ENCODE measurements around the gene MYH14. TPM values are rescaled to one million over a fixed set of nuclear protein-coding genes. Genes with fewer than 3 reads are reported as not detected.

Gene MYH14
- total and polyA plus RNA-seq, 2 of the 8 experiments (the other 6 are each of a cell fraction or from before 2014, with no cell fraction given) = 17.3 to 28.6 TPM

DNA sequence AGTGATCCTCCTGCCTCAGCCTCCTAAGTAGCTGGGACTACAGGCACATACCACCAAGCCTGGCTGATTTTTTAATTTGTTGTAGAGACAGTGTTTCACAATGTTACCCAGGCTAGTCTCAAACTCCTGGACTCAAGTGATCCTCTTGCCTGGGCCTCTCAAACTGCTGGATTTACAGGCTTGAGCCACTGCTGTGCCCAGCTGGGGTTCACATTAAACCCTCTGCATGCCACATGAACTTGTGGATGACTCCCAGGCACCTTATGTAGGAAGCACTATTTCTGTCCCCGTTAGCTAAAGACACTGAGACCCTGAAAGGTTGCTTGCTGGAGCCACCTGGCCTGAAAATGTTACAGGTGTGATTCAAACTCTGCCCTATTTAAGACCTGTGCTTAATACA, 10.5 kb downstream of the MYH14 start:
- no peak overlapping the region for H3K9ac ChIP-seq (replicated peaks in 1 of 4; ENCODE audit: extremely low read depth in 1 of 4, low read depth in 3 of 4, low read length in 3 of 4)
- H4K5ac ChIP-seq (ENCODE audit: insufficient read length, low read depth, low read length) = no peak overlapping the region
- no peak overlapping the region for H3K4ac ChIP-seq (replicated peaks; ENCODE audit: insufficient read length, low read depth, low read length)
- CTCF ChIA-PET (ENCODE audit: partially characterized antibody) = interaction anchor here (3.4 to 4.4 kb wide), 2 partner anchors 16 to 24 kb away, joined by 12 to 20 read pairs; no protein-coding TSS in a partner anchor
- no peak overlapping the region for H2AK5ac ChIP-seq (ENCODE audit: low read depth, low read length)
- H3K14ac ChIP-seq (ENCODE audit: insufficient read length) = no peak overlapping the region
- 81% methylated on average over 1 of the region's 1 CpG; no CpG with 5 or more reads in 1 of the 2 experiments for WGBS, 2 experiments (ENCODE audit: extremely low coverage in 1 of 2, insufficient coverage in 1 of 2, insufficient read length in 1 of 2, insufficient replicate concordance in 2 of 2, low coverage in 1 of 2, low lambda C conversion rate in 2 of 2, missing lambda C conversion rate in 1 of 2)
- H4K91ac ChIP-seq (replicated peaks; ENCODE audit: insufficient read length, low read length) = no peak overlapping the region
- POLR2A ChIA-PET (ENCODE audit: partially characterized antibody) = interaction anchor here (1.0 kb wide), 1 partner anchor 11 kb away, joined by 4 read pairs; the partner anchor contains the start of gene MYH14
- DNase-seq (ENCODE audit: low read depth in 1 of 2, low spot score in 2 of 2) (no peak), FAIRE-seq (no peak)
- no peak overlapping the region for H4K8ac ChIP-seq (ENCODE audit: extremely low read depth, insufficient read depth, low read length)
- H3K27ac ChIP-seq (ENCODE audit: low read depth, low read length) = no peak overlapping the region
- H2BK15ac ChIP-seq (ENCODE audit: low read length) = 0 out of 2 replicates have a peak overlapping the region, but pooled peaks have one; percentile 46
- H3K36me3 ChIP-seq (ENCODE audit: control insufficient read depth in 2 of 4, insufficient read depth in 4 of 4, low read length in 3 of 4) = peaks cover 0 to 19% (median 8%) of the 10 kb centered on the region in 4 experiments; a peak in 2 of 8 replicates
- peaks cover 0 to 2% of the 10 kb centered on the region in 2 experiments; a peak in 1 of 4 replicates for H3K9me3 ChIP-seq (ENCODE audit: insufficient read depth in 2 of 2, low read depth in 1 of 2, low read length in 1 of 2)
- no peak overlapping the region for H3K18ac ChIP-seq (ENCODE audit: extremely low read depth, low read length)
- H3K23ac ChIP-seq (ENCODE audit: insufficient read length) = no peak overlapping the region
- H2BK5ac ChIP-seq (ENCODE audit: low read depth, low read length) = no peak overlapping the region
- no peaks in the 10 kb centered on the region for H3K79me2 ChIP-seq (ENCODE audit: control insufficient read depth in 1 of 2, insufficient read depth in 2 of 2, low read length in 2 of 2)
- no peak overlapping the region for H2BK20ac ChIP-seq (ENCODE audit: low read length)
- no peak overlapping the region for H3K56ac ChIP-seq (replicated peaks; ENCODE audit: insufficient read length, low read depth, low read length)
- no peaks in the 10 kb centered on the region for H3K27me3 ChIP-seq (replicated peaks in 1 of 4; ENCODE audit: control insufficient read depth in 3 of 4, extremely low read depth in 1 of 4, insufficient read depth in 3 of 4, low read length in 3 of 4)
- H2AFZ ChIP-seq (ENCODE audit: low read length) = no peak overlapping the region
- no peak overlapping the region for H3K4me2 ChIP-seq (ENCODE audit: insufficient read depth in 1 of 2, low read depth in 2 of 2, low read length in 2 of 2)
- no peak overlapping the region for H3K4me3 ChIP-seq (ENCODE audit: extremely low read depth in 1 of 4, insufficient read depth in 2 of 4, low read depth in 3 of 4, low read length in 4 of 4)
- H2BK120ac ChIP-seq (replicated peaks; ENCODE audit: low read depth, low read length) = no peak overlapping the region
- no peak overlapping the region for H2BK12ac ChIP-seq (ENCODE audit: low read depth, low read length)
- peaks cover 0 to 2% of the 10 kb centered on the region in 2 experiments for H4K20me1 ChIP-seq (replicated peaks in 1 of 2; ENCODE audit: control insufficient read depth in 1 of 2, insufficient read depth in 2 of 2, low read length in 2 of 2)
- H3K79me1 ChIP-seq (ENCODE audit: low read depth, low read length) = no peaks in the 10 kb centered on the region
- no peaks in the 10 kb centered on the region for H3K23me2 ChIP-seq (ENCODE audit: low read depth, low read length)
- H3K4me1 ChIP-seq (replicated peaks in 1 of 4; ENCODE audit: control insufficient read depth in 3 of 4, insufficient read depth in 4 of 4, low read length in 3 of 4) = peaks cover 0 to 12% (median 8%) of the 10 kb centered on the region in 4 experiments; a peak in 5 of 7 replicates
- no peak for TF ChIP-seq CHD1 (IDR thresholded peaks at IDR 0.05; ENCODE audit: low read depth, low read length)
- TF ChIP-seq EZH2 (IDR thresholded peaks at IDR 0.05; ENCODE audit: low read depth, low read length, severe bottlenecking) = no peak
- TF ChIP-seq GTF2F1 (IDR thresholded peaks at IDR 0.05; ENCODE audit: borderline replicate concordance, low read depth, low read length) = no peak
- TF ChIP-seq FOSL1 (IDR thresholded peaks at IDR 0.05; ENCODE audit: insufficient read depth, low read depth, low read length) = no peak
- no peak for TF ChIP-seq RBBP5 (IDR thresholded peaks at IDR 0.05; ENCODE audit: borderline replicate concordance, low read depth, low read length)
- TF ChIP-seq ZNF274 (IDR thresholded peaks at IDR 0.05; ENCODE audit: borderline replicate concordance, extremely low read depth, low read length) = no peak
- no peak for TF ChIP-seq POU5F1 (IDR thresholded peaks at IDR 0.05; ENCODE audit: low read depth, low read length)
- TF ChIP-seq JUND (IDR thresholded peaks at IDR 0.05; ENCODE audit: low read length) = no peak
- no peak for TF ChIP-seq RFX5 (IDR thresholded peaks at IDR 0.05; ENCODE audit: borderline replicate concordance, low read depth, low read length)
- TF ChIP-seq JUN (IDR thresholded peaks at IDR 0.05; ENCODE audit: low read depth, low read length) = no peak
- TF ChIP-seq SP4 (IDR thresholded peaks at IDR 0.05; ENCODE audit: low read length) = no peak
- TF ChIP-seq POLR2A (IDR thresholded peaks at IDR 0.05; ENCODE audit: control extremely low read depth in 1 of 2, low read depth in 2 of 2, low read length in 2 of 2) = no peak
- no peak for TF ChIP-seq PHF8 (conservative IDR thresholded peaks at IDR 0.05; ENCODE audit: low read depth, low read length)
- no peak for TF ChIP-seq TAF1 (IDR thresholded peaks at IDR 0.05; ENCODE audit: low read depth, low read length)
- no peak for TF ChIP-seq SAP30 (IDR thresholded peaks at IDR 0.05; ENCODE audit: insufficient read depth, insufficient replicate concordance, low read length)
